OCI-LY7 (cell line): ENCODE measurements around the gene CPNE9. TPM values are rescaled to one million over a fixed set of nuclear protein-coding genes. Genes with fewer than 3 reads are reported as not detected.

Source experiments
- BruUV-seq: library from RNA; stranded (reverse); fragments of 400-500 nt; replicated peaks from 2 replicates; lab custom pipeline; 2021; lab: Mats Ljungman, UMichigan
- CTCF ChIA-PET: fragments of 300-600 bp; sonication (Branson Sonifier 250); formaldehyde crosslinking; loops from one replicate; lab custom pipeline; 2022; ENCODE audit warnings: antibody characterized with exemption; ENCODE audit not compliant: unreplicated experiment; lab: Charles Lee
- POLR2A ChIA-PET: fragments of 300-600 bp; sonication (Branson Sonifier 250); formaldehyde crosslinking; loops from one replicate; lab custom pipeline; 2022; ENCODE audit warnings: antibody characterized with exemption; lab: Charles Lee
- DNase-seq: peaks from one replicate; pipeline ENCODE4 v3.0.0-alpha.2; 2015; ENCODE audit warnings: low spot score
- H2AFZ ChIP-seq: fragments of 200-600 bp; sonication (generic), shearing (Covaris generic); 2 replicates; pipeline ENCODE4 v1.6.1; 2014; ENCODE audit warnings: mild to moderate bottlenecking, antibody characterized with exemption, low read length, moderate library complexity
- H3K27ac ChIP-seq: fragments of 200-600 bp; sonication (generic); 2 replicates; pipeline ENCODE4 v1.5.1; 2014; ENCODE audit warnings: mixed run types, low read depth, mild to moderate bottlenecking, moderate library complexity, low read length, inconsistent platforms; ENCODE audit not compliant: poor library complexity, severe bottlenecking
- H3K36me3 ChIP-seq: fragments of 200-600 bp; sonication (generic); 2 replicates; pipeline ENCODE4 v1.6.1; 2014; ENCODE audit warnings: mild to moderate bottlenecking, antibody characterized with exemption, low read length, moderate library complexity, mixed read lengths; ENCODE audit not compliant: insufficient read depth
- H3K4me1 ChIP-seq: fragments of 200-600 bp; sonication (generic); 2 replicates; pipeline ENCODE4 v1.5.1; 2014; ENCODE audit warnings: mild to moderate bottlenecking, low read length; ENCODE audit not compliant: insufficient read depth, poor library complexity, severe bottlenecking
- H3K4me2 ChIP-seq: fragments of 200-600 bp; sonication (generic); 2 replicates; pipeline ENCODE4 v1.6.1; 2014; ENCODE audit warnings: mild to moderate bottlenecking, low read length
- H3K4me3 ChIP-seq: fragments of 200-600 bp; sonication (generic); 2 replicates; pipeline ENCODE4 v1.5.1; 2014; ENCODE audit warnings: mild to moderate bottlenecking, low read depth, low read length; ENCODE audit not compliant: poor library complexity, severe bottlenecking
- H3K79me2 ChIP-seq: fragments of 200-600 bp; sonication (generic); 2 replicates; pipeline ENCODE4 v1.6.1; 2016; ENCODE audit warnings: low read depth, mild to moderate bottlenecking, low read length, moderate library complexity, mixed read lengths; ENCODE audit not compliant: insufficient read depth
- H3K9me2 ChIP-seq: fragments of 200-600 bp; sonication (generic); 2 replicates; pipeline ENCODE4 v1.6.1; 2016; ENCODE audit warnings: mild to moderate bottlenecking, low read length, mixed read lengths; ENCODE audit not compliant: insufficient read depth
- H3K9me3 ChIP-seq: fragments of 200-600 bp; sonication (generic); 2 replicates; pipeline ENCODE4 v1.6.1; 2014; ENCODE audit warnings: mild to moderate bottlenecking, mixed run types, low read length, mixed read lengths
- H4K20me1 ChIP-seq: fragments of 200-600 bp; sonication (generic); 2 replicates; pipeline ENCODE4 v1.6.1; 2014; ENCODE audit warnings: mild to moderate bottlenecking, antibody characterized with exemption, low read length, moderate library complexity, mixed read lengths; ENCODE audit not compliant: insufficient read depth
- EZH2phosphoT487 ChIP-seq: fragments of 200-600 bp; sonication (generic); IDR thresholded peaks from 2 replicates; pipeline ENCODE4 v1.6.1; 2018; ENCODE audit warnings: low read depth, borderline replicate concordance, mild to moderate bottlenecking, mixed run types, antibody characterized with exemption, low read length, moderate library complexity, mixed read lengths
- intact Hi-C: fragments of 100-400 bp; cut with micrococcal nuclease; formaldehyde crosslinking; loops from one replicate; pipeline ENCODE4 v1.10.0; 2022; ENCODE audit not compliant: unreplicated experiment
- total RNA-seq, 2 experiments: library from RNA; depleted of rRNA in 1 of 2; stranded (reverse); fragments of >200 nt in 1 of 2; shearing (Covaris generic) in 1 of 2; gene quantifications; 2 replicates each; pipeline ENCODE4 v1.2.3, GENCODE V29; 2014 to 2022
- TF ChIP-seq, protein P1 (sequence below): fragments of 200-600 bp; sonication (generic); conservative IDR thresholded peaks from 2 replicates; pipeline ENCODE4 v1.5.1; 2014; ENCODE audit warnings: mild to moderate bottlenecking, antibody characterized with exemption, low read length, moderate library complexity, mixed read lengths

The CPNE9 gene
- total RNA-seq, 2 experiments from 2014 or later = not detected

DNA sequence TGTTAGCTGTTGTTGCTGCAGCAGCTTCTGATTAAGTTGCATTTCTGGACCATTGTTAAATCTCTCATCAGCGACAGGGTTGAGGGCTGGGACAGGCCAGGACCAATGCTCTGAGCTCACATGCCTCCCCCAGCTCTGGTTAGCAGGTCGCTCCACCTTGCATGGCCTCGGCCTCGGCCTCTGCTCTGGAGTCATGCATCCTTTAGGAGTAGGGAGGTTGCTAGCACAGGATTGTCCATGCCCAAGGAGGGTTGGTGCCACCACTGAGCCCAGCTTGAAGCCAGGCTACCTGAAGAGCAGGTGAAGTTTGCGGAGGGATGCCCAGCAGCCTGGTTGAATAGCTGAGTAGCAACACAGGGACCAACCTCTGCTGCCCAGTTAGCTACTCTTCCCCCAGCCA, 11.2 kb upstream of the CPNE9 start:
- peaks cover 22% of the 10 kb centered on the region for H3K4me1 ChIP-seq
- no peaks in the 10 kb centered on the region for H3K9me3 ChIP-seq
- POLR2A ChIA-PET = no interaction called here
- DNase-seq = no peak
- intact Hi-C loops = no loop called here
- BruUV-seq = no TSS peak
- peaks cover 51% of the 10 kb centered on the region for H3K36me3 ChIP-seq
- no peaks in the 10 kb centered on the region for H3K9me2 ChIP-seq
- no peak overlapping the region for H3K4me3 ChIP-seq
- CTCF ChIA-PET = no interaction called here
- TF ChIP-seq EZH2phosphoT487 = no peak
- TF ChIP-seq, protein P1, sequence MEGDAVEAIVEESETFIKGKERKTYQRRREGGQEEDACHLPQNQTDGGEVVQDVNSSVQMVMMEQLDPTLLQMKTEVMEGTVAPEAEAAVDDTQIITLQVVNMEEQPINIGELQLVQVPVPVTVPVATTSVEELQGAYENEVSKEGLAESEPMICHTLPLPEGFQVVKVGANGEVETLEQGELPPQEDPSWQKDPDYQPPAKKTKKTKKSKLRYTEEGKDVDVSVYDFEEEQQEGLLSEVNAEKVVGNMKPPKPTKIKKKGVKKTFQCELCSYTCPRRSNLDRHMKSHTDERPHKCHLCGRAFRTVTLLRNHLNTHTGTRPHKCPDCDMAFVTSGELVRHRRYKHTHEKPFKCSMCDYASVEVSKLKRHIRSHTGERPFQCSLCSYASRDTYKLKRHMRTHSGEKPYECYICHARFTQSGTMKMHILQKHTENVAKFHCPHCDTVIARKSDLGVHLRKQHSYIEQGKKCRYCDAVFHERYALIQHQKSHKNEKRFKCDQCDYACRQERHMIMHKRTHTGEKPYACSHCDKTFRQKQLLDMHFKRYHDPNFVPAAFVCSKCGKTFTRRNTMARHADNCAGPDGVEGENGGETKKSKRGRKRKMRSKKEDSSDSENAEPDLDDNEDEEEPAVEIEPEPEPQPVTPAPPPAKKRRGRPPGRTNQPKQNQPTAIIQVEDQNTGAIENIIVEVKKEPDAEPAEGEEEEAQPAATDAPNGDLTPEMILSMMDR = no peak
- H4K20me1 ChIP-seq = no peaks in the 10 kb centered on the region
- H3K4me2 ChIP-seq = no peak overlapping the region
- no peak overlapping the region for H2AFZ ChIP-seq
- no peak overlapping the region for H3K27ac ChIP-seq
- H3K79me2 ChIP-seq = no peaks in the 10 kb centered on the region

DNA sequence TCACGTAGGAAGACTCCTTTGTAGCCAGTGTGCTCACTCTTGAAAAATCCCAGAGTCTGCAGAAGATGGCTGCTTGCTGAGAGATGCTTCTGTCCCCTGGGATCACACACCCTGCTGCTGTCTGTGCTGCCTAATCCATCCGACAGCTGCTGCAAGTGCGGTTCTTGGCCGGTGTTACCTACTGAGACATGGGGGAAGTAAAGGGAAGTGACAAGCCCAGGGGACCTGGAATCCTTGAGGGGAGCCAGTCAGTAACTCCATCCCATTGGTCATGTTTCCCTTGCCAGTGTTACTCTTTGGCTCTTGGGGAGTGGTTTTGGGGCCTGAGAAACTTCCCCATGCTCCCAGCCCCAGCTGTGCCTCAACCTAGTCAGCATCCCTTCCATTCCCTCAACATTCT, 8.3 kb upstream of the CPNE9 start:
- CTCF ChIA-PET = no interaction called here
- H3K9me3 ChIP-seq = no peaks in the 10 kb centered on the region
- no peak overlapping the region for H2AFZ ChIP-seq
- H3K4me1 ChIP-seq = peaks cover 20% of the 10 kb centered on the region
- POLR2A ChIA-PET = no interaction called here
- H3K27ac ChIP-seq = no peak overlapping the region
- no peaks in the 10 kb centered on the region for H3K9me2 ChIP-seq
- TF ChIP-seq EZH2phosphoT487 = no peak
- TF ChIP-seq, protein P1 = no peak
- no peak for DNase-seq
- no peak overlapping the region for H3K4me2 ChIP-seq
- H3K4me3 ChIP-seq = no peak overlapping the region
- intact Hi-C loops = no loop called here
- H3K79me2 ChIP-seq = no peaks in the 10 kb centered on the region
- H4K20me1 ChIP-seq = no peaks in the 10 kb centered on the region
- H3K36me3 ChIP-seq = peaks cover 32% of the 10 kb centered on the region; the same call in 1 of the 2 replicates
- BruUV-seq = no TSS peak

DNA sequence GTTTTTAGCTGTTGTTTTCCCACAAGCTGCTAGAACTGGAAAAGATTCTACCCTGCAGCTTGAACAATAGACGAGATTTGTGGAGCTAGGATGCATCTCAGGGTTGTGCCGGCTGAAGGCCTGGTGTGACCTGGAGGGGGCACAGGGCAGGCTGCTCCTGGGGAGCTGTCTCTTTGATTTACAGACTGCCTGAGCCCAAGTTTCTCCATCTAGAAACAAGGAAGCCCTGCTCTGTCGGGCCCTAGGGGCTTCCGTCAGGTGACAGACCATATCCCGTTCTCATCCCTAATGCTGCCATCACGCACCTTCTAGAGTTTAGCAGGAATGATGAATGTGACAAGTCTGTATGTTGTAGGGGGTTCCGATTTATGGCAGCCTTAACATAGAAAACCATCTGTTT, 7.9 kb upstream of the CPNE9 start:
- DNase-seq = no peak
- peaks cover 28% of the 10 kb centered on the region; the same call in 1 of the 2 replicates for H3K36me3 ChIP-seq
- ChIA-PET POLR2A (no interaction called here), CTCF (no interaction called here)
- H4K20me1 ChIP-seq = no peaks in the 10 kb centered on the region
- H3K79me2 ChIP-seq = no peaks in the 10 kb centered on the region
- no peak overlapping the region for H2AFZ ChIP-seq
- H3K9me3 ChIP-seq = no peaks in the 10 kb centered on the region
- no peak overlapping the region for H3K4me3 ChIP-seq
- no peak overlapping the region for H3K27ac ChIP-seq
- no TSS peak for BruUV-seq
- H3K4me2 ChIP-seq = no peak overlapping the region
- intact Hi-C loops = no loop called here
- H3K9me2 ChIP-seq = no peaks in the 10 kb centered on the region
- no peak for TF ChIP-seq EZH2phosphoT487
- TF ChIP-seq, protein P1 = no peak
- peaks cover 16% of the 10 kb centered on the region for H3K4me1 ChIP-seq
